ENCODE results near the gene SMIM44. TPM values are rescaled to one million over a fixed set of nuclear protein-coding genes. Genes with fewer than 3 reads are reported as not detected.

SMIM44 gene
- total and polyA plus RNA-seq, 9 of the 15 experiments (the other 6 are each of a cell fraction or from before 2014, with no cell fraction given), result not detected

- TF ChIP-seq, protein P1, sequence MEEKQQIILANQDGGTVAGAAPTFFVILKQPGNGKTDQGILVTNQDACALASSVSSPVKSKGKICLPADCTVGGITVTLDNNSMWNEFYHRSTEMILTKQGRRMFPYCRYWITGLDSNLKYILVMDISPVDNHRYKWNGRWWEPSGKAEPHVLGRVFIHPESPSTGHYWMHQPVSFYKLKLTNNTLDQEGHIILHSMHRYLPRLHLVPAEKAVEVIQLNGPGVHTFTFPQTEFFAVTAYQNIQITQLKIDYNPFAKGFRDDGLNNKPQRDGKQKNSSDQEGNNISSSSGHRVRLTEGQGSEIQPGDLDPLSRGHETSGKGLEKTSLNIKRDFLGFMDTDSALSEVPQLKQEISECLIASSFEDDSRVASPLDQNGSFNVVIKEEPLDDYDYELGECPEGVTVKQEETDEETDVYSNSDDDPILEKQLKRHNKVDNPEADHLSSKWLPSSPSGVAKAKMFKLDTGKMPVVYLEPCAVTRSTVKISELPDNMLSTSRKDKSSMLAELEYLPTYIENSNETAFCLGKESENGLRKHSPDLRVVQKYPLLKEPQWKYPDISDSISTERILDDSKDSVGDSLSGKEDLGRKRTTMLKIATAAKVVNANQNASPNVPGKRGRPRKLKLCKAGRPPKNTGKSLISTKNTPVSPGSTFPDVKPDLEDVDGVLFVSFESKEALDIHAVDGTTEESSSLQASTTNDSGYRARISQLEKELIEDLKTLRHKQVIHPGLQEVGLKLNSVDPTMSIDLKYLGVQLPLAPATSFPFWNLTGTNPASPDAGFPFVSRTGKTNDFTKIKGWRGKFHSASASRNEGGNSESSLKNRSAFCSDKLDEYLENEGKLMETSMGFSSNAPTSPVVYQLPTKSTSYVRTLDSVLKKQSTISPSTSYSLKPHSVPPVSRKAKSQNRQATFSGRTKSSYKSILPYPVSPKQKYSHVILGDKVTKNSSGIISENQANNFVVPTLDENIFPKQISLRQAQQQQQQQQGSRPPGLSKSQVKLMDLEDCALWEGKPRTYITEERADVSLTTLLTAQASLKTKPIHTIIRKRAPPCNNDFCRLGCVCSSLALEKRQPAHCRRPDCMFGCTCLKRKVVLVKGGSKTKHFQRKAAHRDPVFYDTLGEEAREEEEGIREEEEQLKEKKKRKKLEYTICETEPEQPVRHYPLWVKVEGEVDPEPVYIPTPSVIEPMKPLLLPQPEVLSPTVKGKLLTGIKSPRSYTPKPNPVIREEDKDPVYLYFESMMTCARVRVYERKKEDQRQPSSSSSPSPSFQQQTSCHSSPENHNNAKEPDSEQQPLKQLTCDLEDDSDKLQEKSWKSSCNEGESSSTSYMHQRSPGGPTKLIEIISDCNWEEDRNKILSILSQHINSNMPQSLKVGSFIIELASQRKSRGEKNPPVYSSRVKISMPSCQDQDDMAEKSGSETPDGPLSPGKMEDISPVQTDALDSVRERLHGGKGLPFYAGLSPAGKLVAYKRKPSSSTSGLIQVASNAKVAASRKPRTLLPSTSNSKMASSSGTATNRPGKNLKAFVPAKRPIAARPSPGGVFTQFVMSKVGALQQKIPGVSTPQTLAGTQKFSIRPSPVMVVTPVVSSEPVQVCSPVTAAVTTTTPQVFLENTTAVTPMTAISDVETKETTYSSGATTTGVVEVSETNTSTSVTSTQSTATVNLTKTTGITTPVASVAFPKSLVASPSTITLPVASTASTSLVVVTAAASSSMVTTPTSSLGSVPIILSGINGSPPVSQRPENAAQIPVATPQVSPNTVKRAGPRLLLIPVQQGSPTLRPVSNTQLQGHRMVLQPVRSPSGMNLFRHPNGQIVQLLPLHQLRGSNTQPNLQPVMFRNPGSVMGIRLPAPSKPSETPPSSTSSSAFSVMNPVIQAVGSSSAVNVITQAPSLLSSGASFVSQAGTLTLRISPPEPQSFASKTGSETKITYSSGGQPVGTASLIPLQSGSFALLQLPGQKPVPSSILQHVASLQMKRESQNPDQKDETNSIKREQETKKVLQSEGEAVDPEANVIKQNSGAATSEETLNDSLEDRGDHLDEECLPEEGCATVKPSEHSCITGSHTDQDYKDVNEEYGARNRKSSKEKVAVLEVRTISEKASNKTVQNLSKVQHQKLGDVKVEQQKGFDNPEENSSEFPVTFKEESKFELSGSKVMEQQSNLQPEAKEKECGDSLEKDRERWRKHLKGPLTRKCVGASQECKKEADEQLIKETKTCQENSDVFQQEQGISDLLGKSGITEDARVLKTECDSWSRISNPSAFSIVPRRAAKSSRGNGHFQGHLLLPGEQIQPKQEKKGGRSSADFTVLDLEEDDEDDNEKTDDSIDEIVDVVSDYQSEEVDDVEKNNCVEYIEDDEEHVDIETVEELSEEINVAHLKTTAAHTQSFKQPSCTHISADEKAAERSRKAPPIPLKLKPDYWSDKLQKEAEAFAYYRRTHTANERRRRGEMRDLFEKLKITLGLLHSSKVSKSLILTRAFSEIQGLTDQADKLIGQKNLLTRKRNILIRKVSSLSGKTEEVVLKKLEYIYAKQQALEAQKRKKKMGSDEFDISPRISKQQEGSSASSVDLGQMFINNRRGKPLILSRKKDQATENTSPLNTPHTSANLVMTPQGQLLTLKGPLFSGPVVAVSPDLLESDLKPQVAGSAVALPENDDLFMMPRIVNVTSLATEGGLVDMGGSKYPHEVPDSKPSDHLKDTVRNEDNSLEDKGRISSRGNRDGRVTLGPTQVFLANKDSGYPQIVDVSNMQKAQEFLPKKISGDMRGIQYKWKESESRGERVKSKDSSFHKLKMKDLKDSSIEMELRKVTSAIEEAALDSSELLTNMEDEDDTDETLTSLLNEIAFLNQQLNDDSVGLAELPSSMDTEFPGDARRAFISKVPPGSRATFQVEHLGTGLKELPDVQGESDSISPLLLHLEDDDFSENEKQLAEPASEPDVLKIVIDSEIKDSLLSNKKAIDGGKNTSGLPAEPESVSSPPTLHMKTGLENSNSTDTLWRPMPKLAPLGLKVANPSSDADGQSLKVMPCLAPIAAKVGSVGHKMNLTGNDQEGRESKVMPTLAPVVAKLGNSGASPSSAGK (IDR thresholded peaks at IDR 0.05), result peak; percentile 100
- no peak for TF ChIP-seq SRSF1 (IDR thresholded peaks at IDR 0.05; ENCODE audit: low read depth, low read length)
- TF ChIP-seq, protein P2, sequence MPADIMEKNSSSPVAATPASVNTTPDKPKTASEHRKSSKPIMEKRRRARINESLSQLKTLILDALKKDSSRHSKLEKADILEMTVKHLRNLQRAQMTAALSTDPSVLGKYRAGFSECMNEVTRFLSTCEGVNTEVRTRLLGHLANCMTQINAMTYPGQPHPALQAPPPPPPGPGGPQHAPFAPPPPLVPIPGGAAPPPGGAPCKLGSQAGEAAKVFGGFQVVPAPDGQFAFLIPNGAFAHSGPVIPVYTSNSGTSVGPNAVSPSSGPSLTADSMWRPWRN (IDR thresholded peaks at IDR 0.05; ENCODE audit: low read depth), result peak; percentile 38; the same call in 1 of the 2 replicates
- TF ChIP-seq, protein P3, sequence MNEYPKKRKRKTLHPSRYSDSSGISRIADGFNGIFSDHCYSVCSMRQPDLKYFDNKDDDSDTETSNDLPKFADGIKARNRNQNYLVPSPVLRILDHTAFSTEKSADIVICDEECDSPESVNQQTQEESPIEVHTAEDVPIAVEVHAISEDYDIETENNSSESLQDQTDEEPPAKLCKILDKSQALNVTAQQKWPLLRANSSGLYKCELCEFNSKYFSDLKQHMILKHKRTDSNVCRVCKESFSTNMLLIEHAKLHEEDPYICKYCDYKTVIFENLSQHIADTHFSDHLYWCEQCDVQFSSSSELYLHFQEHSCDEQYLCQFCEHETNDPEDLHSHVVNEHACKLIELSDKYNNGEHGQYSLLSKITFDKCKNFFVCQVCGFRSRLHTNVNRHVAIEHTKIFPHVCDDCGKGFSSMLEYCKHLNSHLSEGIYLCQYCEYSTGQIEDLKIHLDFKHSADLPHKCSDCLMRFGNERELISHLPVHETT (CRISPR knock-in tag; conservative IDR thresholded peaks at IDR 0.05 in 1 of 2, IDR thresholded peaks at IDR 0.05 in 1 of 2), result peak in 1 of 2 experiments; percentile 72; a peak in 2 of 4 replicates
- TF ChIP-seq ZNF766 (CRISPR knock-in tag; conservative IDR thresholded peaks at IDR 0.05), result 0 out of 2 replicates have a peak, but pooled peaks have one; percentile 5
- TF ChIP-seq, protein P4, sequence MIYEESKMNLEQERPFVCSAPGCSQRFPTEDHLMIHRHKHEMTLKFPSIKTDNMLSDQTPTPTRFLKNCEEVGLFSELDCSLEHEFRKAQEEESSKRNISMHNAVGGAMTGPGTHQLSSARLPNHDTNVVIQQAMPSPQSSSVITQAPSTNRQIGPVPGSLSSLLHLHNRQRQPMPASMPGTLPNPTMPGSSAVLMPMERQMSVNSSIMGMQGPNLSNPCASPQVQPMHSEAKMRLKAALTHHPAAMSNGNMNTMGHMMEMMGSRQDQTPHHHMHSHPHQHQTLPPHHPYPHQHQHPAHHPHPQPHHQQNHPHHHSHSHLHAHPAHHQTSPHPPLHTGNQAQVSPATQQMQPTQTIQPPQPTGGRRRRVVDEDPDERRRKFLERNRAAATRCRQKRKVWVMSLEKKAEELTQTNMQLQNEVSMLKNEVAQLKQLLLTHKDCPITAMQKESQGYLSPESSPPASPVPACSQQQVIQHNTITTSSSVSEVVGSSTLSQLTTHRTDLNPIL (CRISPR knock-in tag; IDR thresholded peaks at IDR 0.05), result no peak
- no peak for TF ChIP-seq RFX5 (IDR thresholded peaks at IDR 0.05; ENCODE audit: low read depth, low read length)
- TF ChIP-seq ZFP36 (IDR thresholded peaks at IDR 0.05; ENCODE audit: low read depth, low read length, partially characterized antibody), result peak; percentile 32
- no peak for TF ChIP-seq RBM39 (optimal IDR thresholded peaks at IDR 0.05; ENCODE audit: low read depth, low read length)
- no peak for TF ChIP-seq POLR2A (conservative IDR thresholded peaks at IDR 0.05)
Measured at GRCh38 chr19:3520166-3521103, 37.2 kb upstream of the SMIM44 start (continued).

All from K562 (cell line).